ENCODE measurements around the gene ADAMTS12.

ADAMTS12 gene

GRCh38 chr5:33841891-33842290 lies 49.9 kb downstream of the ADAMTS12 start:
- no peak for DNase-seq (ENCODE audit: low read depth)

GRCh38 chr5:33840927-33841547 lies 50.8 kb downstream of the ADAMTS12 start:
- DNase-seq (ENCODE audit: low read depth): no peak

GRCh38 chr5:33837301-33837700 lies 54.5 kb downstream of the ADAMTS12 start:
- DNase-seq (ENCODE audit: low read depth): no peak

GRCh38 chr5:33834334-33834733 lies 57.5 kb downstream of the ADAMTS12 start:
- no peak for DNase-seq (ENCODE audit: low read depth)

- no peak for DNase-seq (ENCODE audit: low read depth)
These were observed 58.6 kb downstream of the ADAMTS12 start for GRCh38 chr5:33833237-33833575.

- DNase-seq (ENCODE audit: low read depth): no peak
These were observed 59.2 kb downstream of the ADAMTS12 start for GRCh38 chr5:33832404-33833236.

DNA sequence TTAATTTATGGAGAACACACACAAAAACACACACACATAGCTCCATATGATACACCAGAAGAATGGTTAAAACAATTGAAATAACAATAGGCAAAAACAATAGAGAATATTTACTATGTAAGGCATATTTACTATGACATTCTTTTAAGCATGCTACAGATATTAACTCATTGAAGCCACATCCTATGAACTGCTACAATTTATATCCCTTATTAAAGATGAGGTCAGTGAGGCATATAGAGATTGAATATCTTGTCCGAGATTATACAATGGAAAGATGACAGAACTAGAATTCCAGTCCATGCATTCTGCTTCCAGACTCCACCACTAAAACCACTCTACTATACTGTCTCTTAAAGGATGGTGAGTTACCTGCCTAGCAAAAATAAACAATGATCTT lies 60.7 kb downstream of the ADAMTS12 start:
- DNase-seq (ENCODE audit: low read depth): no peak

- no peak for DNase-seq (ENCODE audit: low read depth)
These were observed 62.4 kb downstream of the ADAMTS12 start for GRCh38 chr5:33829430-33829829.

GRCh38 chr5:33828626-33829308 lies 63.0 kb downstream of the ADAMTS12 start:
- DNase-seq (ENCODE audit: low read depth): no peak

DNA sequence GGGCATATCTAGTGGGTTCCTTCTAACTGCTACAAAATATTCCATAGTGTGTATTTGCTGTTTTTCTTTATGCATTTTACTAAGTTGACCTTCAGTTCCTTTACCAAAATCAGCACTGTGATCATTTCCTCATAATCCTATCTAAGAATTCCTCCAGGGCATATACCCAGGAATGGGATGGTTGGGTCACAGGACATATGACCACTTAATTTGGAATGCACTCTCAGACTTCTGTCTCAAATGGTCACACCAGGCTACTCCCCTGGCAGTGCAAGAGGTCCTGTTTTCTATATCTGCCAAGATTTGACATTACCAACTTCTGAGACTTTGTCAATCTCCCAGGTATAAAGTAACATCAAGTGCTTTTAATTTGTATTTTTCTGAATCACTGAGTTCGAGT lies 63.9 kb downstream of the ADAMTS12 start:
- no peak for DNase-seq (ENCODE audit: low read depth)

DNA sequence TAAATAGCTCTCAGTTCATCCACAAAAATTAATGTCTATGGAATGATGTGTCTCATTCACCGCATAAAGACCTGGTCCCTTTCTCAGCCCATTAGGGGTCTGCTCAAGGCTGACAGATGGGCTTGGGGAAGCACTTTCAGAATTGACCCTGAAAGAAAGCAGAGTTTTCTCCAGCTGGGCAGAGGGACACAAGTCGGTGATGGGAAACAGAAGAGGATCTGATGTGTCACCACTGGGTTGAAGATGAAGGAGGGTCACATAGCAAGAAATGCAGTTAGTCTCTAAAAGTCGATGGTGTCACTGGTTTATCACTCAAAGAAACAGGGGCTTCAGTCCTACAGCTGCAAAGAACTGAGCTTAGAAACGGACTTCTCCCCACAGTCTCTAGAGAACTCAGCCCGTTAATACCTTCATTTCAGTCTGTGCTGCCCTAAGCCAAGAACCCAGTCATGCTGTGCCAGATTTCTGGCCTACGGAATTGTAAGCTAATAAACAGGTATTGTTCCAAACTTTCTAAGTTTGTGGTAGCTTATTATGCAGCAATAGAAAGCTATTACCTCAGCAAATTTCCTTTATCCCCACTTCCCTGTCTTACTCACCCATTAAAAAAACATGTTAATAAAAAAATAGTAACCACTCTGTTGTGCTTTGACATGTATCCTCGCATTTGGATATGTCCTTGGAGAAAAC lies 64.6 kb downstream of the ADAMTS12 start:
- no peak for DNase-seq (ENCODE audit: low read depth)

DNA sequence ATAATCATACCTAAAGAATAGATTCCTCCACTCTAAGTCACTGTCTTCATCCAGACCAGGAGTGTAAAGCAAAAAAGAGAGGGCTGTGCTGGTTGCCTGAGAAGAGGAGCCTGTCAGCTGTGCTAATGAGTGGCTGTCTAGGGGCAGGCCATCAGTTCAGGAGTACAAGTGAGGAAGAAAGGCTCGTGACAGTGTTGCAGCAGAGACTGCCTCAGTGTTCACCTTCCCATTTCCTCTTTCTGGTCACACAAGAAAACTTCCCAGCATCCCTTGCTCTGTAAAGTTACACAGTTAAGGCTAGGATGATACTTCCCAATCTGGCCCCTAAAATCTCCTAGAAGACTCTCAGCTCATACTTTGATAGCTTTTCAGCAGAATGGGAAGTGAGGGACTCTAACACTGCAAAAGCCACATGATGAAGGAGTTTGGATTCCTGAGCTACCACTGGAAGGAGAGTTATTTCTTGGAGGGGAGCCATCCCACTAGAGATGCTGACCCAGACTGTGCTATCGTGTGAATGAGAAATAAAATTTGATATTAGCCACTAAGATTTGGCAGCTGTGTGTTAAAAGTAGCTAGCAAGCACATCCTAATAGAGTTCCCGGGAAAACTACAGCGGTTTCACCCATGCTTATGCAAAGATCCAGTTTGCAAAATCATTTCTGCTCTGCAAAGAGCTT lies 67.1 kb downstream of the ADAMTS12 start:
- no peak for DNase-seq (ENCODE audit: low read depth)

GRCh38 chr5:33817301-33817700 lies 74.5 kb downstream of the ADAMTS12 start:
- no peak for DNase-seq (ENCODE audit: low read depth)

GRCh38 chr5:33816791-33817190 lies 75.0 kb downstream of the ADAMTS12 start:
- DNase-seq (ENCODE audit: low read depth): no peak

DNA sequence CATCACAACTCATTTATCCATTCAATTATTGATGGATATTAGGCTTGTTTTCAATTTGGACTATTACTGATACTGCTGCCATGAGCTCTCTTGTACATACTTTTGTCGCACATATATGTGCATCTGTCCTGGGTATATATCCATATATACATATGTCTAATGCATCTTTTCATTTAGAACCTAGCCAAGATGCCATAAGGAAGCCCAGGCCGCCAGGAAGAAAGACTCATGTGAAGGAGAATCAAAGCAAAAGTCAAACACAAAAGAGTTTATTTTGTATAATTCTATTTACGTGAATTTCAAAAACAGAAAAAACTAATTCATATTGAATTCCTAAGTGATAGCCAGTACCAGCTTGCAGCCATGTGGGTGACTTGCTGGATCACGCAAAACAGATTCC lies 79.0 kb downstream of the ADAMTS12 start:
- no peak for DNase-seq (ENCODE audit: low read depth)

DNA sequence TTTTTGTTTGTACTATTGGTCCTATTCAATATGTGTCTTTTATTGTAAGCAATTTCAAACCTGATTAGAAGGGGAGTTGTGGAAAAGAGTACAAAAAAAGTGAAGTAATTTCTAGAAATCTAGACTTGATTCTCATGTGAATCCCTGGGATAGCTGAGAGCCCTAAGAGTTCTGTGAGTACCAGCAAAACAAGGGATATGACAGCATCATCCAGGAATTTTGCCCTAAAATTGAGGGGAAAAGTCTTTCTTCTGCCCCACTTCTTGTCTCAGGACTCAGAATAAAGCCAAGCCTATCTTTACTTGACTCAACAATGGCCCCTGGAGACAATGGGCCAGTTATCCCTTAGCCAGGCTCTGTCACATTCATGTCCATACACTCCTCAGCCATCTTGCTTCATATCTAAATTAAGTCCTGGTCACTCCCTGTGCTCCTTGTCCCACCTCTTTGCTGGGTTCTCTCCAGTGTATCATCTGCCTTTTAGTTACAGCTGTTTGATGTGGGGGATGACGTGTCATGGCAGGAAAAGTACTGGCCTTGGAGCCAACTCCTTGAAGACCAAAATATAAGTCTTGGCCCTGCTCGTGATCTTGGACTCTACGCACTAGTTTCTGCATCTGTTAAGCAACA lies 81.2 kb downstream of the ADAMTS12 start:
- no peak for DNase-seq (ENCODE audit: low read depth)

GRCh38 chr5:33809936-33810335 lies 81.9 kb downstream of the ADAMTS12 start:
- no peak for DNase-seq (ENCODE audit: low read depth)

DNA sequence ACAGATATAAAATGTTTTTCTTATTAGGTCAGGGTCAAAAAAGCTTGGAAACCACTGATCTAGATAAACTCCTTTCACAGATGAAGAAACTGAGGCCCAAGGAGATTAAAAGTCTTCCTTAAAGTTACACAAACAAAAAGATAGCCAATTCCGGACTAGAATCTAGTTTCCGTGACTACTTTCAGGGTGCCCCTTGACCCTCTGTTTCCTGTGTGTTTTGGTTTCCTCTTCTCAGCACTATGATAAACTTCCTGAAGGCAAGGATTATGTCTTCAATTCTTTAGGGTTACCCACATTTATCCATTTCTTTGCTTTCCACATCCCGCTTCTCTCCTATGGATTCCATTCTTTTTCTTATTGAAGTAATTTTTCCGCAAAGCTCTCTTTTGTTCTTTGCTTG lies 83.1 kb downstream of the ADAMTS12 start:
- no peak for DNase-seq (ENCODE audit: low read depth)

- DNase-seq (ENCODE audit: low read depth): no peak
These were observed 84.0 kb downstream of the ADAMTS12 start for GRCh38 chr5:33807771-33808170.

- DNase-seq (ENCODE audit: low read depth): no peak
These were observed 84.9 kb downstream of the ADAMTS12 start for GRCh38 chr5:33806738-33807442.

DNA sequence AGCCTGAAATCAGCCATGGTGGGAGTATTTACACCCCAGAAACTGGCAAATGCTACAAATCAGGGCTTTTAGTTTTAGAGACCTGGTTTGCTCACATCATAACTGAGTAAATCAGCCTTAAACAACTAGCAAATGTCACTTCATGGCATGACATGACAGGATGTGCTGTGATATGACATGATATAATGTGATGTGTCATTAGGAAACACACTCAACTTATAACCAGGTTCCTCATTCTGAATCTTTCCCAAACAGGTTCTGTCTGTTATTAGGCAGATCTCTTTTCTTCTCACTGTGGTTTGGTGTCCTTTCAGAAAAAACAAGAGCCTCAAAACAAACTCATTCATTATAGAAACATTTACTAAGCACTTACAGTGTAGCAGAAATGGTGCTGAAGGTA lies 90.5 kb downstream of the ADAMTS12 start:
- no peak for DNase-seq (ENCODE audit: low read depth)

Data from stimulated activated CD8-positive, alpha-beta memory T cell treated with anti-CD3 and anti-CD28 coated beads, Interleukin-7, amount 100 ng/mL, for 24 hours (primary cell).